ENCODE results near the gene GOLM1.

- TF ChIP-seq POLR2AphosphoS5 (IDR thresholded peaks at IDR 0.05; ENCODE audit: borderline replicate concordance, low read depth, low read length) (no peak), FOXP2 (optimal IDR thresholded peaks at IDR 0.05; ENCODE audit: control extremely low read depth, extremely low read length, insufficient read depth) (no peak)
These were observed 78.2 kb downstream of the GOLM1 start for GRCh38 chr9:86021166-86021565.
